ENCODE data around the gene ZMIZ1.

The ZMIZ1 gene

GRCh38 chr10:79252971-79253370 is 184.2 kb downstream of the ZMIZ1 start:
- in situ Hi-C loops (cut with MboI; ENCODE audit: low sequenced_read_pairs), result no loop called here

- in situ Hi-C loops (cut with MboI; ENCODE audit: low sequenced_read_pairs), result no loop called here
Measured at GRCh38 chr10:79253704-79254103, 184.9 kb downstream of the ZMIZ1 start.

GRCh38 chr10:79254333-79255006 is 185.7 kb downstream of the ZMIZ1 start:
- in situ Hi-C loops (cut with MboI; ENCODE audit: low sequenced_read_pairs), result no loop called here

GRCh38 chr10:79255007-79255507 is 186.3 kb downstream of the ZMIZ1 start:
- in situ Hi-C loops (cut with MboI; ENCODE audit: low sequenced_read_pairs), result no loop called here

- in situ Hi-C loops (cut with MboI; ENCODE audit: low sequenced_read_pairs), result no loop called here
Measured at GRCh38 chr10:79256264-79256806, 187.6 kb downstream of the ZMIZ1 start.

GRCh38 chr10:79258894-79259293 is 190.1 kb downstream of the ZMIZ1 start:
- in situ Hi-C loops (cut with MboI; ENCODE audit: low sequenced_read_pairs), result no loop called here

- in situ Hi-C loops (cut with MboI; ENCODE audit: low sequenced_read_pairs), result no loop called here
Measured at GRCh38 chr10:79259834-79260233, 191.1 kb downstream of the ZMIZ1 start.

- in situ Hi-C loops (cut with MboI; ENCODE audit: low sequenced_read_pairs), result no loop called here
Measured at GRCh38 chr10:79260811-79261740, 192.3 kb downstream of the ZMIZ1 start.

GRCh38 chr10:79262131-79262530 is 193.4 kb downstream of the ZMIZ1 start:
- in situ Hi-C loops (cut with MboI; ENCODE audit: low sequenced_read_pairs), result no loop called here

- in situ Hi-C loops (cut with MboI; ENCODE audit: low sequenced_read_pairs), result no loop called here
Measured at GRCh38 chr10:79262959-79263746, 194.4 kb downstream of the ZMIZ1 start.

- in situ Hi-C loops (cut with MboI; ENCODE audit: low sequenced_read_pairs), result no loop called here
Measured at GRCh38 chr10:79263939-79264338, 195.2 kb downstream of the ZMIZ1 start.

- in situ Hi-C loops (cut with MboI; ENCODE audit: low sequenced_read_pairs), result no loop called here
Measured at GRCh38 chr10:79264942-79265341, 196.2 kb downstream of the ZMIZ1 start.

- in situ Hi-C loops (cut with MboI; ENCODE audit: low sequenced_read_pairs), result no loop called here
Measured at GRCh38 chr10:79266084-79266483, 197.3 kb downstream of the ZMIZ1 start.

- in situ Hi-C loops (cut with MboI; ENCODE audit: low sequenced_read_pairs), result no loop called here
Measured at GRCh38 chr10:79266543-79267312, 198.0 kb downstream of the ZMIZ1 start.

- in situ Hi-C loops (cut with MboI; ENCODE audit: low sequenced_read_pairs), result no loop called here
Measured at GRCh38 chr10:79267499-79267898, 198.7 kb downstream of the ZMIZ1 start.

- in situ Hi-C loops (cut with MboI; ENCODE audit: low sequenced_read_pairs), result no loop called here
Measured at GRCh38 chr10:79268161-79268601, 199.4 kb downstream of the ZMIZ1 start.

GRCh38 chr10:79268742-79269141 is 200.0 kb downstream of the ZMIZ1 start:
- in situ Hi-C loops (cut with MboI; ENCODE audit: low sequenced_read_pairs), result no loop called here

GRCh38 chr10:79269443-79269842 is 200.7 kb downstream of the ZMIZ1 start:
- in situ Hi-C loops (cut with MboI; ENCODE audit: low sequenced_read_pairs), result no loop called here

GRCh38 chr10:79269969-79270368 is 201.2 kb downstream of the ZMIZ1 start:
- in situ Hi-C loops (cut with MboI; ENCODE audit: low sequenced_read_pairs), result no loop called here
